OCI-LY3 (cell line): ENCODE data around the gene REL.

ENCODE experiments used
- EZH2phosphoT487 ChIP-seq: fragments of 200-600 bp; shearing (Covaris generic); IDR thresholded peaks from 2 replicates; pipeline ENCODE4 v1.6.1; 2018; ENCODE audit warnings: antibody characterized with exemption, mixed run types, low read depth
- TF ChIP-seq, protein P1 (sequence below): fragments of 200-600, 300-600 bp; sonication (generic); IDR thresholded peaks from 2 replicates; pipeline ENCODE4 v1.5.1; 2014; ENCODE audit warnings: antibody characterized with exemption, low read length, low read depth

DNA sequence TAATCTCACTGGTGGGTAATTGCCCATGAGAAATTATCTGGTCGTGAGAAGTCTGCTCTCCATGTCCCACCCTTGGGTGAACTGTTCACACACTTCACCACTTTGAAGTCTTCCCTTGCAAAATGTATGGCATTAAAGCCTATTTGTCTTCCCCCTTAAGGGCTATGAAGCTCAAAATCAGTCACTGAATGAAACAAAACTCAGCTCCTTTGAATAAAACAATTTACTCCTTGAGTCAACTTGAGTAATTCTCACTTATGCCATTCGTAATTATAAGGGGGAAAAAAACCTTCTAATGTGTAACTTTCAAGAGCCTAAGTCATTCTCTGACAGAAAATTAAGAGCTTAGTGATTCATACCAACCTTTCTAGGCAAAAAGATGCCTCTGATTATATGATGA lies 48.8 kb upstream of the REL start:
- TF ChIP-seq, protein P1, sequence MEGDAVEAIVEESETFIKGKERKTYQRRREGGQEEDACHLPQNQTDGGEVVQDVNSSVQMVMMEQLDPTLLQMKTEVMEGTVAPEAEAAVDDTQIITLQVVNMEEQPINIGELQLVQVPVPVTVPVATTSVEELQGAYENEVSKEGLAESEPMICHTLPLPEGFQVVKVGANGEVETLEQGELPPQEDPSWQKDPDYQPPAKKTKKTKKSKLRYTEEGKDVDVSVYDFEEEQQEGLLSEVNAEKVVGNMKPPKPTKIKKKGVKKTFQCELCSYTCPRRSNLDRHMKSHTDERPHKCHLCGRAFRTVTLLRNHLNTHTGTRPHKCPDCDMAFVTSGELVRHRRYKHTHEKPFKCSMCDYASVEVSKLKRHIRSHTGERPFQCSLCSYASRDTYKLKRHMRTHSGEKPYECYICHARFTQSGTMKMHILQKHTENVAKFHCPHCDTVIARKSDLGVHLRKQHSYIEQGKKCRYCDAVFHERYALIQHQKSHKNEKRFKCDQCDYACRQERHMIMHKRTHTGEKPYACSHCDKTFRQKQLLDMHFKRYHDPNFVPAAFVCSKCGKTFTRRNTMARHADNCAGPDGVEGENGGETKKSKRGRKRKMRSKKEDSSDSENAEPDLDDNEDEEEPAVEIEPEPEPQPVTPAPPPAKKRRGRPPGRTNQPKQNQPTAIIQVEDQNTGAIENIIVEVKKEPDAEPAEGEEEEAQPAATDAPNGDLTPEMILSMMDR: no peak
- TF ChIP-seq EZH2phosphoT487: no peak
